Mammary epithelial cell (primary cell): ENCODE measurements around the gene ARHGDIB.

Experiments
- EZH2 ChIP-seq: IDR thresholded peaks from 2 replicates; pipeline ENCODE4 v1.6.1; 2012; ENCODE audit warnings: low read length, inconsistent platforms, borderline replicate concordance
- TF ChIP-seq, protein P1 (sequence below), 2 donors: IDR thresholded peaks in 1 of 2; conservative IDR thresholded peaks in 1 of 2; 2 replicates each; pipeline ENCODE4 v1.5.1; 2011 to 2012; ENCODE audit warnings: inconsistent platforms in 2 of 2, low read length in 2 of 2, mild to moderate bottlenecking in 2 of 2, control low read depth in 1 of 2, low read depth in 1 of 2; ENCODE audit not compliant: insufficient read depth in 1 of 2; ENCODE audit errors: extremely low read depth in 1 of 2

DNA sequence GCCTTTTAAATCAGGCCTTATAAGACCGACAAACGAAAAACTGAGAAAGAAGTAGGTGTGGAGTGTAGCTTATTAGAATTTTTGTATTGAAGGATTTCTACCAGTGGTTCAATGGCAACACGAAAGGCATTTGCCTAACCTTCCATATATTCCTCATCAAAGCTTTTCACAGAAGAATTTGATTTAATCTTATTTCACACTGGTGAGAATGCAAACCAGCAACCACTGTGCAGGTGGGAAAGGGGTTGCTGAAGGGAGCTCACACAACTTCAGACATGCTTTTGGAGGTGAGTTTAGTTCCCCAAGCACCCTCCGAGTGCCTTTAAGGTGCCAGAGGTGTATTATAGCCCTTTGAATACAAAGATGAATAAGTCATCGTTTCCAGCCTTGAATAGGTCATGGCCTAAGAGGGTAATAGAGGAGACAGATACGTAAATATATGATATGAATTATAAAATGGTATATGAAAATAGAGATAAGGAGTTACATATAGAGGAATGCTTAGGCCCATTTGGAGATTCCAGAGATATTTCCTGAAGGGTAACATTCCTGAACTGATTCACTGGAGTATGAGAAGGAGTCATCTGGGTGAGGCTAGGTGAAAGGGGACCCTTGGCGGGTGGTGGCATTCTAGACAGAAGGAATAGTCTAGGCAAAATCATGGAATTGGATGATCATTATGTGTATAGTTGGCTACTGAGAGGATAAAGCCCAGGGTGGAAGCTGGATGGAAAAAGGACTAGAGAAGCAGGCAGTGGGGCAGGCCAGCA lies 29.4 kb downstream of the ARHGDIB start:
- TF ChIP-seq EZH2: no peak
- TF ChIP-seq, protein P1, sequence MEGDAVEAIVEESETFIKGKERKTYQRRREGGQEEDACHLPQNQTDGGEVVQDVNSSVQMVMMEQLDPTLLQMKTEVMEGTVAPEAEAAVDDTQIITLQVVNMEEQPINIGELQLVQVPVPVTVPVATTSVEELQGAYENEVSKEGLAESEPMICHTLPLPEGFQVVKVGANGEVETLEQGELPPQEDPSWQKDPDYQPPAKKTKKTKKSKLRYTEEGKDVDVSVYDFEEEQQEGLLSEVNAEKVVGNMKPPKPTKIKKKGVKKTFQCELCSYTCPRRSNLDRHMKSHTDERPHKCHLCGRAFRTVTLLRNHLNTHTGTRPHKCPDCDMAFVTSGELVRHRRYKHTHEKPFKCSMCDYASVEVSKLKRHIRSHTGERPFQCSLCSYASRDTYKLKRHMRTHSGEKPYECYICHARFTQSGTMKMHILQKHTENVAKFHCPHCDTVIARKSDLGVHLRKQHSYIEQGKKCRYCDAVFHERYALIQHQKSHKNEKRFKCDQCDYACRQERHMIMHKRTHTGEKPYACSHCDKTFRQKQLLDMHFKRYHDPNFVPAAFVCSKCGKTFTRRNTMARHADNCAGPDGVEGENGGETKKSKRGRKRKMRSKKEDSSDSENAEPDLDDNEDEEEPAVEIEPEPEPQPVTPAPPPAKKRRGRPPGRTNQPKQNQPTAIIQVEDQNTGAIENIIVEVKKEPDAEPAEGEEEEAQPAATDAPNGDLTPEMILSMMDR (conservative IDR thresholded peaks at IDR 0.05 in 1 of 2, IDR thresholded peaks at IDR 0.05 in 1 of 2; ENCODE audit: extremely low read depth in 1 of 2, insufficient read depth in 1 of 2, low read depth in 1 of 2, low read length in 2 of 2): no peak
